LNCaP clone FGC (cell line): ENCODE data around the gene NUP133.
"Not testable (repeated sequence)": the region's sequence is repeated elsewhere in the genome, so short reads cannot be mapped to it uniquely, and the experiment has no call there.

ENCODE experiments used
- DNase-seq: peaks from one replicate; pipeline ENCODE4 v3.0.0-alpha.2; 2011; ENCODE audit warnings: low read depth
- H3K4me3 ChIP-seq: 2 replicates; pipeline ENCODE4 v1.5.1; 2011; ENCODE audit warnings: mild to moderate bottlenecking, low read depth, low read length, control low read depth
- TF ChIP-seq, protein P1 (sequence below): IDR thresholded peaks from 2 replicates; pipeline ENCODE4 v1.5.1; 2012; ENCODE audit warnings: mild to moderate bottlenecking; ENCODE audit not compliant: control insufficient read depth, insufficient read depth; ENCODE audit errors: extremely low read depth

The NUP133 gene

GRCh38 chr1:229409616-229410369 is 98.3 kb downstream of the NUP133 start:
- DNase-seq, result no peak
- H3K4me3 ChIP-seq, result no peak overlapping the region
- TF ChIP-seq, protein P1, sequence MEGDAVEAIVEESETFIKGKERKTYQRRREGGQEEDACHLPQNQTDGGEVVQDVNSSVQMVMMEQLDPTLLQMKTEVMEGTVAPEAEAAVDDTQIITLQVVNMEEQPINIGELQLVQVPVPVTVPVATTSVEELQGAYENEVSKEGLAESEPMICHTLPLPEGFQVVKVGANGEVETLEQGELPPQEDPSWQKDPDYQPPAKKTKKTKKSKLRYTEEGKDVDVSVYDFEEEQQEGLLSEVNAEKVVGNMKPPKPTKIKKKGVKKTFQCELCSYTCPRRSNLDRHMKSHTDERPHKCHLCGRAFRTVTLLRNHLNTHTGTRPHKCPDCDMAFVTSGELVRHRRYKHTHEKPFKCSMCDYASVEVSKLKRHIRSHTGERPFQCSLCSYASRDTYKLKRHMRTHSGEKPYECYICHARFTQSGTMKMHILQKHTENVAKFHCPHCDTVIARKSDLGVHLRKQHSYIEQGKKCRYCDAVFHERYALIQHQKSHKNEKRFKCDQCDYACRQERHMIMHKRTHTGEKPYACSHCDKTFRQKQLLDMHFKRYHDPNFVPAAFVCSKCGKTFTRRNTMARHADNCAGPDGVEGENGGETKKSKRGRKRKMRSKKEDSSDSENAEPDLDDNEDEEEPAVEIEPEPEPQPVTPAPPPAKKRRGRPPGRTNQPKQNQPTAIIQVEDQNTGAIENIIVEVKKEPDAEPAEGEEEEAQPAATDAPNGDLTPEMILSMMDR, result no peak

DNA sequence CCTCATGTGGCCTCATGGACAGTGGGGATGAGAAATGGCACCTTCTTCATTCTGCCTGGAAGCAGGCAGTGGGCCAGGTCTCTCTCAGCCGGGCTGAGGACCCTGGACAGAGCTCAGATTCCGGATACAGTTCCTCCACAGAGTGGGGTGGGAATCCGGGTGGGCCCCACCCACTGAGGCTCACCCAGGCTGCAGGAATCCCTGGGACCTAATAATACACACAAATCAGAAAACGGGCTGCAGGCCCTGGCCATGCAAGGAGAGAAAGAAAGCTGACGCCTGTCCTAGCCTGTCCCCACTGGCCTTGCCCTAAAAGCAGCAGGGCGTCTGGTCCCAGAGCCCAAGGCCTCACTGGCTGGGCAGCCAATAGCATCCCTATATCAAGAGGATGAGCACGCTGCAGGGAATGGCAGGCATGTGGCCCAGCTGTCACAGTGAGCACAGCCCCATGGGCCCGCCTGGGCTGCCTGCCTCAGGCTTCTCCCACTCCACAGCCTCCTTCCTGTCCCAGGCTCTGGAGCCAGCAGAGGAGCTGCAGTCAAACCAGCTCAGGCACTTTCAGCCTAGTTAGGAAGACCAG is 99.6 kb downstream of the NUP133 start:
- DNase-seq, result no peak
- TF ChIP-seq, protein P1, result no peak
- H3K4me3 ChIP-seq, result no peak overlapping the region

GRCh38 chr1:229407206-229408026 is 100.7 kb downstream of the NUP133 start:
- no peak overlapping the region for H3K4me3 ChIP-seq
- no peak for DNase-seq
- TF ChIP-seq, protein P1, result no peak

DNA sequence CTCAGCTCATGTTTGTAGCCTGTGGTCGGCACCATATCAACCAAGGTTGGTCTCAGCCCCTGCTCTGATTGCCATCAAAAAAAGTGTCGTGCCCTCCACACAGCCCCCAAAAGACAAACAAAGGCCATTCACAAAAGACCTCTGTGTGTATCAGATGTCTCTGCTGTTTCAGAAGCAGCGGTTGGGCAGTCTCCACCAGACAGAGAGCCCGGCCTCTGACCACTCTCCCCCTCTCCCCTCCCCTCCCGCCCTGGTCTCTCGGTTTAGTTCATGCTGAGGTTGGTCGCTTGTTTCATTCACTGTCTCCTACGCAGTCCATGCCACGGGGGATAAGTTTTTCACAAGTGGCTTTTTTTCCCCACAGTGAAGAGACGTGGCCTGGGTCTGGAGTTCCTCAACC is 101.3 kb downstream of the NUP133 start:
- H3K4me3 ChIP-seq, result no peak overlapping the region
- TF ChIP-seq, protein P1, result no peak
- no peak for DNase-seq

DNA sequence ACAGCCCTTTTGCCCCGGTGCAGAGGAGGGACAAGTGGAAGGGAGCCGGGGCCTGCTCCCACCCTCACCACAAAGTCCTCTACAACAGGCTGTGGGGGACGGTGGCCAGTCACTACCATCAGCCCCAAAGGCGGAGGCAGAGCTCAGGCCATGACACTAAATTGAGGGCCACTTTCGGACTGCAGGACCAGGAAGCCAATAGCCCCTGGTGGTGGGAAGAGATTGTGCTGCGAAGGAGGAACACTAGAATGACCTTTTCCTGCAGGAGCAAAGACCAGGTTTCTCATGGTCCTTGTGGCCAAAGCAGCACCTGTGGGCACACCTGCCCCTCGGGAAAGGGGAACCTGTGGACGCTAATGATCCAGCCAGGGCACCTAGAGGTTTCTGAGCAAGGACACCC is 104.6 kb downstream of the NUP133 start:
- no peak for DNase-seq
- TF ChIP-seq, protein P1, result no peak
- H3K4me3 ChIP-seq, result no peak overlapping the region

DNA sequence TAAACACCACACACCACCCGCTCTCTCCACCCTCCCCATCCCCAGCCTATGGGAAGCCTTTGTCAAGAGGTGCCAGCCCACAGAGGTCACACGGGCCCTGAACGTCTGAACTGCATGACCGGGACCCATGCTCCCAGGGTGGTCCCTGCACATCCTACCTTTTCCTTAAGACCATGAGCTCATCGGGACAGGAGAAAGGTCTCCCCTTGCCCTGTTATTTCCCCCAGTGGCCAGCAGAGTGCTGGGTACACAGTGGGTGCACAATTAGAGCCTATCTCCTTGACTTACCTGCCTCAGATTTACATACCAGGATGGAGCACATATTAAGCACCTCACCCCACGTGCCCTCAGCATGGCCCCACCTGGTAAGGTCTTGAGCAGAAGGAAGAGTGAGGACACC is 105.1 kb downstream of the NUP133 start:
- DNase-seq, result no peak
- no peak overlapping the region for H3K4me3 ChIP-seq
- TF ChIP-seq, protein P1, result no peak

- not testable (repeated sequence) for H3K4me3 ChIP-seq
These were observed 105.8 kb downstream of the NUP133 start for GRCh38 chr1:229402329-229402728.

More at GRCh38 chr1:229402329-229402728, 105.8 kb downstream of the NUP133 start:
- not testable (repeated sequence) for DNase-seq
